SK-N-SH treated with all-trans-retinoic acid at 6 μM for 48 hours (cell line): ENCODE measurements around the gene GNAQ.

Experiments
- BACH2 ChIP-seq: fragments of 250-450 bp; sonication (Bioruptor Pico); IDR thresholded peaks from 2 replicates; pipeline ENCODE4 v1.9.0; 2021; ENCODE audit warnings: mild to moderate bottlenecking, borderline replicate concordance
- GLIS3 ChIP-seq: fragments of 250-450 bp; sonication (Bioruptor Pico); IDR thresholded peaks from 2 replicates; pipeline ENCODE4 v1.5.0; 2020; ENCODE audit warnings: mild to moderate bottlenecking, moderate library complexity
- ISL1 ChIP-seq: fragments of 250-450 bp; sonication (Bioruptor Pico); IDR thresholded peaks from 2 replicates; pipeline ENCODE4 v2.1.2; 2022; ENCODE audit warnings: mild to moderate bottlenecking, moderate library complexity
- PATZ1 ChIP-seq: fragments of 250-450 bp; sonication (Bioruptor Pico); IDR thresholded peaks from 2 replicates; pipeline ENCODE4 v1.8.0; 2020; ENCODE audit warnings: mild to moderate bottlenecking, moderate library complexity, borderline replicate concordance
- POU6F1 ChIP-seq: fragments of 250-450 bp; sonication (Bioruptor Pico); IDR thresholded peaks from 2 replicates; pipeline ENCODE4 v1.8.0; 2021; ENCODE audit warnings: low read depth, mild to moderate bottlenecking, moderate library complexity, borderline replicate concordance
- ZFP3 ChIP-seq: fragments of 250-450 bp; sonication (Bioruptor Pico); IDR thresholded peaks from 2 replicates; pipeline ENCODE4 v1.5.0; 2020; ENCODE audit warnings: mild to moderate bottlenecking, moderate library complexity
- ZFP30 ChIP-seq: fragments of 450-650 bp; formaldehyde crosslinking; IDR thresholded peaks from 2 replicates; pipeline ENCODE4 v1.5.0; 2022; ENCODE audit warnings: mild to moderate bottlenecking, moderate library complexity

GRCh38 chr9:77883133-77883532 is 148.5 kb downstream of the GNAQ start:
- TF ChIP-seq POU6F1 (CRISPR knock-in tag) (no peak), PATZ1 (CRISPR knock-in tag) (no peak), ZFP30 (CRISPR knock-in tag) (no peak), ISL1 (no peak), GLIS3 (no peak), ZFP3 (no peak), BACH2 (CRISPR knock-in tag) (no peak)
